K562 (cell line): ENCODE measurements around the gene ALDH1A2. TPM values are rescaled to one million over a fixed set of nuclear protein-coding genes. Genes with fewer than 3 reads are reported as not detected.
A peak's percentile ranks its signal among the peaks of the same experiment; 100 is the strongest.

Source experiments
- CBX1 ChIP-seq: sonication (generic); IDR thresholded peaks from 2 replicates; pipeline ENCODE4 v1.6.1; 2016; ENCODE audit warnings: antibody characterized with exemption, low read depth, mild to moderate bottlenecking
- E2F4 ChIP-seq: sonication (generic); formaldehyde crosslinking; IDR thresholded peaks from 2 replicates; pipeline ENCODE4 v1.8.0; 2022; ENCODE audit warnings: mild to moderate bottlenecking, low read depth, missing genetic modification reagents
- FOXJ3 ChIP-seq: sonication (generic); formaldehyde crosslinking; IDR thresholded peaks from 2 replicates; pipeline ENCODE4 v1.4.0; 2020; ENCODE audit warnings: mild to moderate bottlenecking, missing genetic modification reagents
- GABPA ChIP-seq: fragments of 200-800 bp; sonication (Bioruptor generic); conservative IDR thresholded peaks from 2 replicates; pipeline ENCODE4 v1.6.1; 2016; ENCODE audit warnings: low read depth, missing genetic modification characterization, missing compliant biosample characterization
- HDAC3 ChIP-seq: fragments of 450-650 bp; IDR thresholded peaks from 2 replicates; pipeline ENCODE4 v1.6.1; 2018; ENCODE audit warnings: borderline replicate concordance, mild to moderate bottlenecking, moderate library complexity; ENCODE audit not compliant: partially characterized antibody
- HEY1 ChIP-seq: fragments of 250-450 bp; sonication (Bioruptor Pico); IDR thresholded peaks from 2 replicates; pipeline ENCODE4 v1.5.0; 2020; ENCODE audit warnings: mild to moderate bottlenecking, moderate library complexity, borderline replicate concordance
- KLF1 ChIP-seq: fragments of 450-650 bp; IDR thresholded peaks from 2 replicates; pipeline ENCODE4 v1.6.1; 2016; ENCODE audit warnings: missing genetic modification characterization, missing compliant biosample characterization
- MTA2 ChIP-seq: fragments of 450-650 bp; IDR thresholded peaks from 2 replicates; pipeline ENCODE4 v1.6.1; 2016; ENCODE audit warnings: low read depth
- NFE2L1 ChIP-seq: fragments of 450-650 bp; IDR thresholded peaks from 2 replicates; pipeline ENCODE4 v1.6.1; 2016; ENCODE audit warnings: missing genetic modification characterization, low read depth, mild to moderate bottlenecking, missing compliant biosample characterization, moderate library complexity, borderline replicate concordance
- NR2C1 ChIP-seq, 2 experiments: fragments of 450-650 bp; IDR thresholded peaks; 2 replicates each; pipeline ENCODE4 v1.6.1; 2017; ENCODE audit warnings: mild to moderate bottlenecking in 2 of 2, antibody characterized with exemption in 1 of 2, inconsistent platforms in 1 of 2, missing compliant biosample characterization in 1 of 2, missing genetic modification characterization in 1 of 2
- PBX2 ChIP-seq, 2 experiments: IDR thresholded peaks in 1 of 2; conservative IDR thresholded peaks in 1 of 2; 2 replicates each; pipeline ENCODE4 v1.6.1; 2016; ENCODE audit warnings: low read depth in 2 of 2, mild to moderate bottlenecking in 1 of 2, missing compliant biosample characterization in 1 of 2, missing genetic modification characterization in 1 of 2, moderate library complexity in 1 of 2
- PHF21A ChIP-seq: fragments of 450-650 bp; IDR thresholded peaks from 2 replicates; pipeline ENCODE4 v1.6.1; 2017; ENCODE audit warnings: low read depth, borderline replicate concordance
- PHF8 ChIP-seq: fragments of 200-600 bp; sonication (generic); IDR thresholded peaks from 2 replicates; pipeline ENCODE4 v1.6.1; 2012; ENCODE audit warnings: mixed run types, mild to moderate bottlenecking, inconsistent platforms, low read length, moderate library complexity, borderline replicate concordance
- POLR2H ChIP-seq: IDR thresholded peaks from 2 replicates; pipeline ENCODE4 v1.6.1; 2016; ENCODE audit warnings: missing genetic modification characterization, low read depth, mild to moderate bottlenecking, control low read depth, missing compliant biosample characterization, moderate library complexity
- POU5F1 ChIP-seq: fragments of 150-350 bp; IDR thresholded peaks from 2 replicates; pipeline ENCODE4 v1.6.1; 2014; ENCODE audit warnings: borderline replicate concordance, low read length, low read depth, mild to moderate bottlenecking; ENCODE audit not compliant: partially characterized antibody
- RBM14 ChIP-seq: fragments of 200-400 bp; formaldehyde crosslinking; IDR thresholded peaks from 2 replicates; pipeline ENCODE4 v1.6.1; 2018; ENCODE audit warnings: low read depth, mild to moderate bottlenecking, low read length, moderate library complexity, borderline replicate concordance; ENCODE audit not compliant: insufficient read depth
- SETDB1 ChIP-seq: IDR thresholded peaks from one replicate; pipeline ENCODE4 v1.6.1; 2012; ENCODE audit warnings: low read length, control low read depth, inconsistent platforms
- SMARCA5 ChIP-seq: fragments of 450-650 bp; IDR thresholded peaks from 2 replicates; pipeline ENCODE4 v1.6.1; 2016
- SMARCB1 ChIP-seq: IDR thresholded peaks from 2 replicates; pipeline ENCODE4 v1.6.1; 2011; ENCODE audit warnings: improper control_type of control experiment, low read depth; ENCODE audit not compliant: insufficient read length
- SNIP1 ChIP-seq: fragments of 450-650 bp; IDR thresholded peaks from 2 replicates; pipeline ENCODE4 v1.7.1; 2017; ENCODE audit warnings: low read depth, mild to moderate bottlenecking
- SRSF1 ChIP-seq: fragments of 200-400 bp; formaldehyde crosslinking; IDR thresholded peaks from 2 replicates; pipeline ENCODE4 v1.6.1; 2017; ENCODE audit warnings: mild to moderate bottlenecking, low read depth, low read length, moderate library complexity
- ZBTB2 ChIP-seq: fragments of 450-650 bp; IDR thresholded peaks from 2 replicates; pipeline ENCODE4 v1.6.1; 2016; ENCODE audit warnings: antibody characterized with exemption
- ZEB2 ChIP-seq: fragments of 450-650 bp; IDR thresholded peaks from 2 replicates; pipeline ENCODE4 v1.6.1; 2016
- ZNF282 ChIP-seq: sonication (generic); formaldehyde crosslinking; IDR thresholded peaks from 2 replicates; pipeline ENCODE4 v1.8.1; 2023; ENCODE audit warnings: missing genetic modification reagents
- ZNF717 ChIP-seq: fragments of 250-450 bp; sonication (Bioruptor Pico); IDR thresholded peaks from 2 replicates; pipeline ENCODE4 v1.5.0; 2021
- ZNF780A ChIP-seq: fragments of 250-450 bp; sonication (Bioruptor Pico); IDR thresholded peaks from 2 replicates; pipeline ENCODE4 v1.5.0; 2021; ENCODE audit warnings: mild to moderate bottlenecking
- polyA plus RNA-seq, 8 experiments: library from polyadenylated mRNA; depleted of rRNA in 4 of 8; stranded (reverse) in 5 of 8; unstranded in 3 of 8; fragments of >200 nt; fragmentation: Nextera tagmentation in 2 of 8; fragmentation: Illumina TruSeq in 1 of 8; extraction: Ambion mirVana in 2 of 8; extraction: Trizol in 1 of 8; gene quantifications; 2 replicates each; pipeline versions ENCODE4 v1.2.1 to v1.2.3, GENCODE V29; 2011 to 2014; ENCODE audit warnings: inconsistent platforms in 1 of 8, missing spikeins in 1 of 8
- total RNA-seq, 7 experiments: library from RNA; depleted of rRNA in 6 of 7; stranded (reverse); fragments of >200 nt in 6 of 7; fragmentation: Illumina TruSeq in 2 of 7; extraction: Trizol in 2 of 7; gene quantifications; 2 replicates each; pipeline versions ENCODE4 v1.2.1 to v1.2.3, GENCODE V29; 2011 to 2021; ENCODE audit warnings: low replicate concordance in 1 of 7

Gene ALDH1A2
- total and polyA plus RNA-seq, 9 of the 15 experiments (the other 6 are each of a cell fraction or from before 2014, with no cell fraction given): 115 to 393 (median 333) TPM

GRCh38 chr15:58114812-58115211 lies 49.3 kb upstream of the ALDH1A2 start (continued):
- no peak for TF ChIP-seq PBX2 (CRISPR knock-in tag; IDR thresholded peaks at IDR 0.05; ENCODE audit: low read depth)
- TF ChIP-seq PBX2 (tag; conservative IDR thresholded peaks at IDR 0.05; ENCODE audit: low read depth): peak; percentile 67
- TF ChIP-seq RBM14: no peak
- TF ChIP-seq SRSF1: no peak
- peak; percentile 79 for TF ChIP-seq ZEB2
- no peak for TF ChIP-seq E2F4 (CRISPR knock-in tag)
- TF ChIP-seq NR2C1 (IDR thresholded peaks at IDR 0.05): no peak
- no peak for TF ChIP-seq NR2C1 (tag; IDR thresholded peaks at IDR 0.05)
- no peak for TF ChIP-seq SETDB1
- TF ChIP-seq PHF21A: no peak
- no peak for TF ChIP-seq NFE2L1 (tag)
- peak; percentile 44 for TF ChIP-seq HDAC3
- TF ChIP-seq ZBTB2: peak; percentile 51; the same call in 1 of the 2 replicates
- TF ChIP-seq ZNF780A: no peak
- no peak for TF ChIP-seq SMARCA5
- no peak for TF ChIP-seq POLR2H (tag)
- TF ChIP-seq HEY1 (CRISPR knock-in tag): no peak
- no peak for TF ChIP-seq ZNF282 (CRISPR knock-in tag)
- no peak for TF ChIP-seq ZNF717 (CRISPR knock-in tag)
- TF ChIP-seq SMARCB1: no peak
- no peak for TF ChIP-seq CBX1
- no peak for TF ChIP-seq GABPA
- peak; percentile 37; the same call in 1 of the 2 replicates for TF ChIP-seq MTA2
- TF ChIP-seq FOXJ3: no peak
- TF ChIP-seq POU5F1: no peak
- TF ChIP-seq SNIP1: no peak
- no peak for TF ChIP-seq KLF1 (tag)
- TF ChIP-seq PHF8: no peak
